Endodermal cell (in vitro differentiated cells): ENCODE measurements around the gene GPR37L1. TPM values are rescaled to one million over a fixed set of nuclear protein-coding genes. Genes with fewer than 3 reads are reported as not detected.

Source experiments
- DNase-seq: peaks from one replicate; pipeline ENCODE4 v3.0.0-alpha.2; 2017
- H3K27ac ChIP-seq: 2 replicates; pipeline ENCODE4 v1.5.1; 2013; ENCODE audit warnings: mild to moderate bottlenecking, low read depth, low read length, moderate library complexity
- H3K27me3 ChIP-seq: 2 replicates; pipeline ENCODE4 v1.6.1; 2013; ENCODE audit warnings: mild to moderate bottlenecking, low read length, moderate library complexity; ENCODE audit not compliant: insufficient read depth, control insufficient read depth, poor library complexity, severe bottlenecking
- H3K36me3 ChIP-seq: 2 replicates; pipeline ENCODE4 v1.7.0; 2013; ENCODE audit warnings: mild to moderate bottlenecking, low read length, moderate library complexity; ENCODE audit not compliant: control insufficient read depth, insufficient read depth
- H3K4me1 ChIP-seq: one replicate; pipeline ENCODE4 v1.7.0; 2013; ENCODE audit warnings: low read length; ENCODE audit not compliant: control insufficient read depth, insufficient read depth
- H3K4me3 ChIP-seq: 2 replicates; pipeline ENCODE4 v1.5.1; 2013; ENCODE audit warnings: mild to moderate bottlenecking, low read length, moderate library complexity
- H3K9ac ChIP-seq: 2 replicates; pipeline ENCODE4 v1.6.1; 2013; ENCODE audit warnings: mild to moderate bottlenecking, low read length, moderate library complexity; ENCODE audit not compliant: poor library complexity, severe bottlenecking; ENCODE audit errors: extremely low read depth
- H3K9me3 ChIP-seq: 2 replicates; pipeline ENCODE4 v1.6.1; 2013; ENCODE audit warnings: mild to moderate bottlenecking, low read length, moderate library complexity; ENCODE audit not compliant: control insufficient read depth
- H3K27ac Mint-ChIP-seq: 2 replicates; pipeline ENCODE4 v1.8.0; 2020; ENCODE audit warnings: mixed read lengths
- H3K27me3 Mint-ChIP-seq: 2 replicates; pipeline ENCODE4 v1.8.0; 2021; ENCODE audit warnings: mild to moderate bottlenecking, mixed read lengths; ENCODE audit not compliant: insufficient read depth
- H3K36me3 Mint-ChIP-seq: 2 replicates; pipeline ENCODE4 v1.8.0; 2020; ENCODE audit warnings: low read depth, mixed read lengths
- H3K4me1 Mint-ChIP-seq: 2 replicates; pipeline ENCODE4 v1.8.0; 2020; ENCODE audit warnings: mixed read lengths
- H3K4me3 Mint-ChIP-seq: 2 replicates; pipeline ENCODE4 v1.8.0; 2020; ENCODE audit warnings: mild to moderate bottlenecking, moderate library complexity, mixed read lengths
- H3K9me3 Mint-ChIP-seq: 2 replicates; pipeline ENCODE4 v1.8.0; 2020; ENCODE audit warnings: mild to moderate bottlenecking, mixed read lengths
- CTCF ChIP-seq: fragments of 200-600 bp; sonication (generic); conservative IDR thresholded peaks from 2 replicates; pipeline ENCODE4 v1.5.0; 2021; ENCODE audit warnings: antibody characterized with exemption, mild to moderate bottlenecking
- WGBS, 2 experiments: methylation state at CpG; one replicate each; pipeline versions ENCODE4 v1.1.5 to v1.1.7; 2013; ENCODE audit warnings: missing lambda C conversion rate in 2 of 2, mixed read lengths in 1 of 2; ENCODE audit not compliant: insufficient coverage in 1 of 2, insufficient read length in 1 of 2; 5-methylcytosine and 5-hydroxymethylcytosine counted together
- total RNA-seq, 2 donors: library from RNA; stranded (reverse); fragmentation: NEBNext Ultra II Directional in 1 of 2; extraction: Animal tissue kit (Norgen Biotek cat#: 25700) in 1 of 2; gene quantifications; 2 replicates in 1 of 2; 3 replicates in 1 of 2; pipeline ENCODE4 v1.2.1, GENCODE V29; 2021

The GPR37L1 gene
- total RNA-seq, 2 donors from 2014 or later = 0.04 TPM; not detected in 1

GRCh38 chr1:202150602-202151001 lies 27.9 kb downstream of the GPR37L1 start:
- Mint-ChIP-seq H3K27ac (no peak overlapping the region), H3K4me3 (no peak overlapping the region), H3K9me3 (no peaks in the 10 kb centered on the region), H3K27me3 (peaks cover 3% of the 10 kb centered on the region), H3K36me3 (no peaks in the 10 kb centered on the region), H3K4me1 (peaks cover 4% of the 10 kb centered on the region)
- WGBS, 2 experiments = 94% methylated on average over 6 to 8 of the region's 8 CpGs
- no peaks in the 10 kb centered on the region for H3K4me1 ChIP-seq
- H3K9me3 ChIP-seq = no peaks in the 10 kb centered on the region
- H3K9ac ChIP-seq = no peak overlapping the region
- H3K27ac ChIP-seq = no peak overlapping the region
- no peak for TF ChIP-seq CTCF
- DNase-seq = no peak
- no peak overlapping the region for H3K4me3 ChIP-seq
- H3K27me3 ChIP-seq = no peaks in the 10 kb centered on the region
- no peaks in the 10 kb centered on the region for H3K36me3 ChIP-seq

- no peaks in the 10 kb centered on the region for H3K36me3 ChIP-seq
- H3K27ac ChIP-seq = no peak overlapping the region
- no peaks in the 10 kb centered on the region for H3K36me3 Mint-ChIP-seq
- H3K9ac ChIP-seq = no peak overlapping the region
- no peak for TF ChIP-seq CTCF
- no peaks in the 10 kb centered on the region for H3K9me3 Mint-ChIP-seq
- no peak for DNase-seq
- no peak overlapping the region for H3K4me3 ChIP-seq
- no peaks in the 10 kb centered on the region for H3K9me3 ChIP-seq
- peaks cover 4% of the 10 kb centered on the region for H3K4me1 Mint-ChIP-seq
- H3K27me3 ChIP-seq = no peaks in the 10 kb centered on the region
- no peak overlapping the region for H3K4me3 Mint-ChIP-seq
- no peaks in the 10 kb centered on the region for H3K4me1 ChIP-seq
- H3K27ac Mint-ChIP-seq = no peak overlapping the region
- WGBS, 2 experiments = 91 to 94% methylated on average over 2 of the region's 2 CpGs
- H3K27me3 Mint-ChIP-seq = no peaks in the 10 kb centered on the region
Observed at GRCh38 chr1:202151045-202151444, 28.3 kb downstream of the GPR37L1 start.

- no peaks in the 10 kb centered on the region for H3K4me1 ChIP-seq
- Mint-ChIP-seq H3K27me3 (no peaks in the 10 kb centered on the region), H3K9me3 (no peaks in the 10 kb centered on the region), H3K4me3 (no peak overlapping the region), H3K4me1 (peaks cover 7% of the 10 kb centered on the region), H3K27ac (no peak overlapping the region), H3K36me3 (no peaks in the 10 kb centered on the region)
- no peaks in the 10 kb centered on the region for H3K27me3 ChIP-seq
- 87 to 91% methylated on average over 8 to 10 of the region's 10 CpGs for WGBS, 2 experiments
- H3K9me3 ChIP-seq = no peaks in the 10 kb centered on the region
- DNase-seq = no peak
- no peak overlapping the region for H3K4me3 ChIP-seq
- H3K9ac ChIP-seq = no peak overlapping the region
- peak; percentile 12 for TF ChIP-seq CTCF
- H3K36me3 ChIP-seq = no peaks in the 10 kb centered on the region
- no peak overlapping the region for H3K27ac ChIP-seq
Observed at GRCh38 chr1:202152399-202152798, 29.7 kb downstream of the GPR37L1 start.
